HG03097 (cell line): ENCODE results near the gene VOPP1.
"Not testable (repeated sequence)": the region's sequence is repeated elsewhere in the genome, so short reads cannot be mapped to it uniquely, and the experiment has no call there.

Experiments
- ATAC-seq: cut with Tn5 transposase; IDR thresholded peaks from one replicate; pipeline ENCODE4 v1.9.1; 2021; ENCODE audit not compliant: unreplicated experiment, low FRiP score

Gene VOPP1

GRCh38 chr7:55587687-55588378 is 15.5 kb upstream of the VOPP1 start:
- ATAC-seq: no peak

GRCh38 chr7:55582656-55583055 is 10.4 kb upstream of the VOPP1 start:
- ATAC-seq: not testable (repeated sequence)

- no peak for ATAC-seq
Measured at GRCh38 chr7:55576753-55577152, 4.5 kb upstream of the VOPP1 start.

GRCh38 chr7:55575733-55576132 is 3.4 kb upstream of the VOPP1 start:
- no peak for ATAC-seq

- no peak for ATAC-seq
Measured at GRCh38 chr7:55575098-55575497, 2.8 kb upstream of the VOPP1 start.

- no peak for ATAC-seq
Measured at GRCh38 chr7:55574051-55574717, 1.9 kb upstream of the VOPP1 start.

- ATAC-seq: no peak
Measured at GRCh38 chr7:55573234-55573900, 1.1 kb upstream of the VOPP1 start.

- ATAC-seq: peak; percentile 12
Measured at GRCh38 chr7:55571511-55572377, 558 bp downstream of the VOPP1 start.

GRCh38 chr7:55570939-55571338 is 1.4 kb downstream of the VOPP1 start:
- no peak for ATAC-seq

- ATAC-seq: peak; percentile 34
Measured at GRCh38 chr7:55570218-55570873, 2.0 kb downstream of the VOPP1 start.

GRCh38 chr7:55569797-55570196 is 2.5 kb downstream of the VOPP1 start:
- ATAC-seq: peak; percentile 20

GRCh38 chr7:55569269-55569663 is 3.0 kb downstream of the VOPP1 start:
- ATAC-seq: no peak

GRCh38 chr7:55568613-55569268 is 3.6 kb downstream of the VOPP1 start:
- ATAC-seq: no peak

- no peak for ATAC-seq
Measured at GRCh38 chr7:55567571-55567970, 4.7 kb downstream of the VOPP1 start.

- ATAC-seq: no peak
Measured at GRCh38 chr7:55565681-55566080, 6.6 kb downstream of the VOPP1 start.

- no peak for ATAC-seq
Measured at GRCh38 chr7:55563596-55564325, 8.5 kb downstream of the VOPP1 start.

- no peak for ATAC-seq
Measured at GRCh38 chr7:55561690-55562089, 10.6 kb downstream of the VOPP1 start.

GRCh38 chr7:55558962-55559920 is 13.1 kb downstream of the VOPP1 start:
- ATAC-seq: no peak
